ENCODE data around the gene M1AP.
A peak's percentile ranks its signal among the peaks of the same experiment; 100 is the strongest.
"Not testable (repeated sequence)": the region's sequence is repeated elsewhere in the genome, so short reads cannot be mapped to it uniquely, and the experiment has no call there.

Gene M1AP

DNA sequence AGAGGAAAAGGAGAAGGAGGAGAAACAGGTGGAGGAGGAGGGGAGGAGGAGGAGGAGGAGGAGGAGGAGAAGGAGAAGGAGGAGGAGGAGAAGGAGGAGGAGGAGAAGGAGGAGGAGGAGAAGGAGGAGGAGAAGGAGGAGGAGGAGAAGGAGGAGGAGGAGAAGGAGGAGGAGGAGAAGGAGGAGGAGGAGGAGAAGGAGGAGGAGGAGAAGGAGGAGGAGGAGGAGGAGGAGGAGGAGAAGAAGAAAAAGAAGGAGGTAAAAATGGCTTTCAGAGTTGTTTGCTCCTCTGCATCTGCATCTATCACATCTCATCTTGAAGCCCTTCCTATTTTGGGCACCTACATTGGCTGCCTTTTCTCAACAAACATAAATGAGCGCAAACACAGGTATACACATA is 87.1 kb downstream of the M1AP start:
- not testable (repeated sequence) for DNase-seq

- no peak for DNase-seq
Measured at GRCh38 chr2:74560591-74560990, 87.5 kb downstream of the M1AP start.

DNA sequence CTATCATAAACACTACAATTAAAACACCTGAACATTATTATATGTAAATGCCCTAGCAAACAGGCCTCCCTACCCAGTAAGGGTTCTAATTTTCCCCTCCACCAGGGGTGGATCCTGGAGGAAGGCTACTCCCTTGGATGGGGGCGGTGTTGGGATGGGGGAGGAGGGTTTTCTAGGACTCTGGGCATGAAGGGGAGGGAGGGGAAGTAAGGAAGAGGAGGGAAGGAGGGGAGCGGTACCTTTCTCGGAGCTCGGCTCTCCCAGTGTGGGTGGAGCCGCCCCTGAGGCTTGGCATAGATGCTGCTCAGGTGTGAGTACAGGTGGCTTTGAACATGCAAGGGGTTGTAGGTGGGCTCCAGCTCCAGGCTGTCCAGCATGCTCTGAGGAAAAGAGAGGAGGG is 88.2 kb downstream of the M1AP start:
- no peak for DNase-seq

GRCh38 chr2:74558284-74559230 is 89.6 kb downstream of the M1AP start:
- DNase-seq: no peak

GRCh38 chr2:74556831-74557370 is 91.2 kb downstream of the M1AP start:
- DNase-seq: no peak

- DNase-seq: no peak
Measured at GRCh38 chr2:74556159-74556558, 92.0 kb downstream of the M1AP start.

- no peak for DNase-seq
Measured at GRCh38 chr2:74555610-74556103, 92.5 kb downstream of the M1AP start.

DNA sequence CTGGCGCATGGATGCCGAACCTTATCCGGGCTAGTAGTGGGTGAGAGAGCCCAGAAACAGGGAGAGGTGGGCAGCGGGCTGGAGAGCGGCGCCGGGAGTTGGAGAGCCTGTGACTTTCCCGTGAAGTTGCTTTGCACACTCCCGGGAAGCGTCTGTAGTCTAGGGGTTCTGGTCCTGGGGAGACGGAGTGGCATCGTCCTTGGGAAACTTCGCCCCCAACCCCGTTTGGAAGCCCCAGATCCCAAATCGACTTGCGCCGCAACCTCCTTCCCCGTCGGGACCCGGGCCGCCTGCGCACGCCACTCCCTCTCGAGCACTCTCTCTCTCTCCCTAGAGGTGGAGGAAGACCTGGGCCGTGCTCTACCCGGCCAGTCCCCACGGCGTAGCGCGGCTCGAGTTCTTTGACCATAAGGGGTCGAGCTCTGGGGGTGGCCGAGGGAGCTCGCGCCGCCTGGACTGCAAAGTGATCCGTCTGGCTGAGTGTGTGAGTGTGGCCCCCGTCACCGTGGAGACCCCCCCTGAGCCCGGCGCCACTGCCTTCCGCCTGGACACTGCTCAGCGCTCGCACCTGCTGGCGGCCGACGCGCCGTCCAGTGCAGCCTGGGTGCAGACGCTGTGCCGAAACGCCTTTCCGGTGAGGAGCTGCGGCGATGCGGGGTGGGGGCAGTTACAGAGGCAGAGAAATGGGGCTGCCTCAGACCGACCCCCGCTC is 93.2 kb downstream of the M1AP start:
- peak; percentile 84 for DNase-seq

GRCh38 chr2:74553892-74554819 is 94.0 kb downstream of the M1AP start, which contains the start of the genes DOK1 and LOXL3:
DOK1 (plus strand) TSS chr2:74554720; CDS start chr2:74554755, 35 bp downstream.
LOXL3 (minus strand) TSS chr2:74553942; CDS start chr2:74552634, 1,308 bp downstream.
- peak; percentile 93 for DNase-seq

GRCh38 chr2:74552914-74553811 is 95.0 kb downstream of the M1AP start:
- peak; percentile 84 for DNase-seq

DNA sequence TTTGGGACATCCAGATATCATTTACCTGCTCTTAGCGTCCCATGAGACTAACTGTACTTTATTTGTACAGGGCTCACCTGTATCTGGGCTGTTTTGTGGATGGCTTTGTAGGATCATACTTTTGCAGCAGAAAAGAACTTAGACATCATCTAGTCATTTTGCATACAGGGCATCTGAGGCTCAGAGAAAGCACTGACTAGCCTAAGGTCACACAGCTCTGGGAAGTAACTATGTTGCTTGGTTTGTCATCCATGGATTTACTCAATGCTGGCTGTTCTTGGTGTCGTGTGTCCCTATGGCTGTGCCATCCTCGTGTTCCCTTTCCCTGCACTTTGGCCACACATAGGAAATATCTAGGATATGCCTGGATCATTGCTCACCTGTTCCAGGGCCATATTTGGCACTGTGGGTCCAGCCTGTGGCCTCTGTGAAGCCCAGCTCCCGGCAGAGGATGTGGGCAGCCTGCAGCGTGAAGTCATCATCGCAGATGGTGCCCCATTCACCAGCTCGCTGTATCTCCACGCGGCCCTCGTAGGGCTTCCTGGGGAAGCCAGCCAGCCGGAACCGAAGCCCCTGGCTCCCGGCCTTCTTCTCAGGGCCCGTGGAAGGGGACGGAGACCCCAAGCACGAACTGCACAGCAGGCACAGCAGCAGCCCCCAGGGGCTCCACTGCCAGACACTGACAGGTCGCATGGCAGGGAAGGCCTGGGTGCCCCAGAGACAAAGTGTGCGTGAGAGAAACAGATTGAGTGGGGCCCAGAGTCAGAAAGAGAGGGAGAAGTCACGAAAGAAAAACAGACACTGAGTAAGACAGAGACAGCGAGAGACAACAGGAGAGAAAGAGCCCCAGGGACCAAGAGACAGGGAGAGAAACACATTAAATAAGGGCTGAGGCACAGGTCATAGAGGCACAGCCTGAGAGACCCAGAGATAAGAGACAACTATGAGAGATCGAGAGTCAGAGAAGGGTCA is 95.9 kb downstream of the M1AP start:
- peak; percentile 23 for DNase-seq

GRCh38 chr2:74551530-74551929 is 96.6 kb downstream of the M1AP start:
- DNase-seq: no peak

- no peak for DNase-seq
Measured at GRCh38 chr2:74550231-74550630, 97.9 kb downstream of the M1AP start.

GRCh38 chr2:74548900-74549826 is 99.0 kb downstream of the M1AP start:
- peak; percentile 86 for DNase-seq

- peak; percentile 58 for DNase-seq
Measured at GRCh38 chr2:74548285-74548899, 99.7 kb downstream of the M1AP start.

- DNase-seq: no peak
Measured at GRCh38 chr2:74546004-74546403, 102.1 kb downstream of the M1AP start.

DNA sequence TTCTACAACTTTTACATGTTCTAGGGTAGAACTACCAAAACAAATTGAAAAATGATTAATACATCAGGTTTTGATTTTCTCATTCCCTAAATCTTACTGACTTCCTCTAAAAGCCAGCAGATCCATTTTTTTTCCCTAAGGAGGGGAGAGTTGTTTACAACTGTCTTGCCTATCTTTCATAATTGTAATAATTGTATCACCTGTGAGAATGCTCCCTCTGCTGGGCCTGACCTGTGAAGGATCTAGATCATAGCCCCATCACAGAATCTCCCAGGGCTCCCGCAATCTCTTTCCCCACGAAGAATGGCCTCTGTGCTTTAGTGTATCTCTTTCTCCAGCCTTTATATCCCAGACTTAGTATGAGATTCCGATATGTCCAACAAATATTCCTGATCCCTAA is 103.5 kb downstream of the M1AP start:
- no peak for DNase-seq

DNA sequence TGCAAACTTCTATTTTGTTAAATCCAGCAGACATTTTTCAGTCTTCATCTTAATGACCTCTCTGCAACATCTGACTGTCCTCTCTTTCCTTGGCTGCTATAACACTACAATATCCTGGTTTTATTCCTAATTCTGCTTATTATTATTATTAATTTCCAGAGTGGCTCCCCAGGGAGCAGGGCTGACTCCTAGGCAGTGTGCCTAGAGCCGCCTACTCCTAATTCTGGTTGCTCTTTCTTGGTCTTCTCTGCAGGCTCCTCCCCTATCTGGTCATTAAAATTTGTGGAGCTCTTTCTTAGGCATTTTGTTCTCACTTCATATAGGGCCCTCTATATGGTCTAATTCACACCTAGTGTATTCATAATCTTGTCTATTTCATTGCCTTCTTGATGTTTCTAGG is 105.2 kb downstream of the M1AP start:
- no peak for DNase-seq

All from retina (tissue), 1 donor.